HepG2 (cell line): ENCODE data around the gene SMAD7. TPM values are rescaled to one million over a fixed set of nuclear protein-coding genes. Genes with fewer than 3 reads are reported as not detected.
A peak's percentile ranks its signal among the peaks of the same experiment; 100 is the strongest.

Experiments used
- ATAC-seq: fragments of 200-7000 bp; cut with Tn5 transposase; 3 replicates; pipeline ENCODE4 v1.9.1; 2020; ENCODE audit warnings: mild to moderate bottlenecking, moderate library complexity
- BruUV-seq: library from RNA; stranded (reverse); fragments of 400-500 nt; replicated peaks from 2 replicates; lab custom pipeline; 2021; lab: Mats Ljungman, UMichigan
- CTCF ChIA-PET: fragments of 300-600 bp; formaldehyde crosslinking; extraction: SDS; loops from one replicate; lab custom pipeline; 2021; ENCODE audit warnings: low total read pairs, inconsistent platforms, low intra/inter-chr PET ratio; lab: Yijun Ruan, JAX
- POLR2A ChIA-PET: fragments of 350-600 bp; sonication (Branson Sonifier 250); formaldehyde crosslinking; loops from one replicate; lab custom pipeline; 2020; ENCODE audit warnings: antibody characterized with exemption, inconsistent platforms; lab: Yijun Ruan, JAX
- DNase-seq: peaks from one replicate; pipeline ENCODE4 v3.0.0-alpha.2; 2015; ENCODE audit warnings: low spot score
- FAIRE-seq: peaks from 3 replicates; lab custom pipeline; 2011; peaks lifted over from hg19 to GRCh38; lab: Jason Lieb, UNC
- H2AFZ ChIP-seq: one replicate; pipeline ENCODE4 v1.6.1; 2011; ENCODE audit warnings: low read length, inconsistent platforms
- H3K27ac ChIP-seq: fragments of 300-600 bp; 3 replicates; pipeline ENCODE4 v1.8.0; 2011; ENCODE audit warnings: mixed run types, mild to moderate bottlenecking, mixed read lengths, low read length, inconsistent platforms; ENCODE audit not compliant: insufficient read depth; ENCODE audit errors: extremely low read length
- H3K27me3 ChIP-seq, 2 experiments: fragments of 200-600 bp in 1 of 2; 2 replicates in 1 of 2; 3 replicates in 1 of 2; pipeline versions ENCODE4 v1.6.0 to v1.8.0; 2011; ENCODE audit warnings: low read length in 2 of 2, mild to moderate bottlenecking in 2 of 2, moderate library complexity in 2 of 2, inconsistent platforms in 1 of 2; ENCODE audit not compliant: insufficient read depth in 2 of 2, control insufficient read depth in 1 of 2
- H3K36me3 ChIP-seq, 2 experiments: fragments of 200-600 bp in 1 of 2; replicated peaks in 1 of 2; 2 replicates in 1 of 2; 3 replicates in 1 of 2; pipeline versions ENCODE4 v1.5.1 to v1.8.0; 2011; ENCODE audit warnings: low read length in 2 of 2, inconsistent platforms in 1 of 2; ENCODE audit not compliant: insufficient read depth in 2 of 2, control insufficient read depth in 1 of 2
- H3K4me1 ChIP-seq: 2 replicates; pipeline ENCODE4 v1.5.1; 2012; ENCODE audit warnings: low read length, inconsistent platforms; ENCODE audit not compliant: insufficient read depth
- H3K4me2 ChIP-seq: 2 replicates; pipeline ENCODE4 v1.6.0; 2011; ENCODE audit warnings: low read depth, low read length, inconsistent platforms
- H3K4me3 ChIP-seq, 3 experiments: fragments of 200-600 bp in 1 of 3; sonication (generic), shearing (Covaris generic) in 1 of 3; replicated peaks in 1 of 3; 2 replicates each; pipeline ENCODE4 v1.5.1; 2011 to 2016; ENCODE audit warnings: low read length in 3 of 3, inconsistent platforms in 2 of 3, low read depth in 2 of 3, mild to moderate bottlenecking in 2 of 3, control low read depth in 1 of 3, mixed read lengths in 1 of 3; ENCODE audit not compliant: insufficient read depth in 1 of 3
- H3K79me2 ChIP-seq: one replicate; pipeline ENCODE4 v1.6.1; 2011; ENCODE audit warnings: low read length, inconsistent platforms; ENCODE audit not compliant: insufficient read depth
- H3K9ac ChIP-seq: 2 replicates; pipeline ENCODE4 v1.6.0; 2011; ENCODE audit warnings: mild to moderate bottlenecking, low read depth, low read length, inconsistent platforms; ENCODE audit not compliant: insufficient read depth
- H3K9me3 ChIP-seq: 2 replicates; pipeline ENCODE4 v1.5.1; 2012; ENCODE audit warnings: mild to moderate bottlenecking, low read length
- H4K20me1 ChIP-seq: 2 replicates; pipeline ENCODE4 v1.6.0; 2011; ENCODE audit warnings: inconsistent platforms, mild to moderate bottlenecking, low read length, moderate library complexity; ENCODE audit not compliant: insufficient read depth
- ATM ChIP-seq: fragments of 450-650 bp; IDR thresholded peaks from 2 replicates; pipeline ENCODE4 v1.7.1; 2017; ENCODE audit warnings: mild to moderate bottlenecking, borderline replicate concordance
- CEBPG ChIP-seq: IDR thresholded peaks from 2 replicates; pipeline ENCODE4 v1.6.1; 2016
- WGBS: methylation state at CpG from one replicate; pipeline ENCODE4 v1.1.6; 2017; ENCODE audit warnings: low lambda C conversion rate; 5-methylcytosine and 5-hydroxymethylcytosine counted together
- in situ Hi-C: cut with HindIII; loops from 2 replicates; pipeline ENCODE4 v1.10.0; 2017; ENCODE audit warnings: low pct_unique_long_range_greater_than_20kb; ENCODE audit not compliant: extremely low pct_ligation_motif_present
- intact Hi-C: fragments of 100-400 bp; cut with micrococcal nuclease; formaldehyde crosslinking; loops from one replicate; pipeline ENCODE4 v1.10.0; 2022; ENCODE audit not compliant: unreplicated experiment
- polyA plus RNA-seq, 8 experiments: library from polyadenylated mRNA; depleted of rRNA in 3 of 8; stranded (reverse) in 7 of 8; unstranded in 1 of 8; fragments of >200 nt; fragmentation: Illumina TruSeq in 4 of 8; extraction: Trizol in 4 of 8; gene quantifications; 2 replicates each; pipeline versions ENCODE4 v1.2.1 to v1.2.3, GENCODE V29; 2011 to 2016; ENCODE audit warnings: low read depth in 4 of 8, missing spikeins in 1 of 8, mixed read lengths in 1 of 8; ENCODE audit not compliant: insufficient read depth in 1 of 8
- total RNA-seq, 5 experiments: library from RNA; depleted of rRNA; stranded (reverse); fragments of >200 nt; fragmentation: Illumina TruSeq; extraction: Trizol; gene quantifications; 2 replicates each; pipeline ENCODE4 v1.2.3, GENCODE V29; 2016; ENCODE audit warnings: low read depth in 1 of 5
- TF ChIP-seq, protein P1 (sequence below): sonication (generic); formaldehyde crosslinking; IDR thresholded peaks from 2 replicates; pipeline ENCODE4 v1.5.0; 2020; ENCODE audit warnings: mild to moderate bottlenecking, missing genetic modification reagents
- TF ChIP-seq, protein P2 (sequence below), 2 experiments: fragments of 450-650 bp in 1 of 2; sonication (generic) in 1 of 2; formaldehyde crosslinking; IDR thresholded peaks; 2 replicates each; pipeline versions ENCODE4 v1.5.0 to v1.8.0; 2020 to 2022; ENCODE audit warnings: mild to moderate bottlenecking in 1 of 2, missing genetic modification reagents in 1 of 2

The SMAD7 gene
- total and polyA plus RNA-seq, 2 of the 13 experiments (the other 11 are each of a cell fraction or from before 2014, with no cell fraction given), result 17.4 to 24.7 TPM

DNA sequence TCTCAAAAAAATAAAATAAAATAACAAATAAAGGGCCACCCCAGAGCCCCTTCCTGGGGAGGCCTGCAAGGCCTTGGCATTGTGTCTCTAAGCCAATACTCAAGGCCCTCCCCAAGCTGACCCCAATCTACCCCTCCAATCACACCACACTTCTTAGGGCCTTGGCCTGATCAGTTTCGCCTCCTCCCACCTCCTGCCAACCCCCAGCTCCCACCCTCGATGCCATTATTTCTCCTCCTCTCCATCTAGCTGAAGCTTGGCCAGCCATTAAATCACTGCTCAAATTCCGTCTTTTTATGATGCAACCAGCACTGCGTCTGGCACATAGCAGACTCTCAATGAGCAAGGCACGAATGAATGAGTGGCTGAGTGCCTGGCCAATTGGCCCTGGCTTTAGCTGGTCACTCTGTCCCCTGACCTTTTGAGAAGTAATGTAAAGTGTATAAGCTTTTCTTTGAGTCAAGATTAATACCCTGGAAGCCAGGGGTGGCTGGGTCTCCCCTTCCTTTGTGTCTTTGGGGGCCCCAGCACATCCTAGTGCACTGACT is 55.9 kb downstream of the SMAD7 start:
- BruUV-seq, result no TSS peak
- H3K79me2 ChIP-seq, result no peaks in the 10 kb centered on the region
- H3K4me3 ChIP-seq, result no peak overlapping the region
- in situ Hi-C loops (loop anchor here (5.0 to 10.0 kb wide), 3 partner anchors 52 to 350 kb away; no protein-coding TSS in a partner anchor), intact Hi-C loops (loop anchor here (5.0 to 10.0 kb wide), 2 partner anchors 218 to 280 kb away; no protein-coding TSS in a partner anchor)
- no peaks in the 10 kb centered on the region for H4K20me1 ChIP-seq
- ChIA-PET CTCF (no interaction called here), POLR2A (interaction anchor here (1.1 to 4.2 kb wide), 3 partner anchors 8 to 122 kb away, joined by 3 to 36 read pairs (median 6); no protein-coding TSS in a partner anchor)
- no peak for FAIRE-seq
- no peaks in the 10 kb centered on the region for H3K36me3 ChIP-seq
- no peak overlapping the region for H3K27ac ChIP-seq
- H3K27me3 ChIP-seq, result no peaks in the 10 kb centered on the region; a peak in 1 of 5 replicates
- no peaks in the 10 kb centered on the region for H3K9me3 ChIP-seq
- no peak overlapping the region for H3K9ac ChIP-seq
- no peak for ATAC-seq
- no peak for DNase-seq
- 91% methylated on average over 5 of the region's 5 CpGs for WGBS
- no peak overlapping the region for H3K4me2 ChIP-seq
- no peak overlapping the region for H2AFZ ChIP-seq
- TF ChIP-seq, protein P1, sequence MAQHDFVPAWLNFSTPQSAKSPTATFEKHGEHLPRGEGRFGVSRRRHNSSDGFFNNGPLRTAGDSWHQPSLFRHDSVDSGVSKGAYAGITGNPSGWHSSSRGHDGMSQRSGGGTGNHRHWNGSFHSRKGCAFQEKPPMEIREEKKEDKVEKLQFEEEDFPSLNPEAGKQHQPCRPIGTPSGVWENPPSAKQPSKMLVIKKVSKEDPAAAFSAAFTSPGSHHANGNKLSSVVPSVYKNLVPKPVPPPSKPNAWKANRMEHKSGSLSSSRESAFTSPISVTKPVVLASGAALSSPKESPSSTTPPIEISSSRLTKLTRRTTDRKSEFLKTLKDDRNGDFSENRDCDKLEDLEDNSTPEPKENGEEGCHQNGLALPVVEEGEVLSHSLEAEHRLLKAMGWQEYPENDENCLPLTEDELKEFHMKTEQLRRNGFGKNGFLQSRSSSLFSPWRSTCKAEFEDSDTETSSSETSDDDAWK, result no peak
- TF ChIP-seq, protein P2, sequence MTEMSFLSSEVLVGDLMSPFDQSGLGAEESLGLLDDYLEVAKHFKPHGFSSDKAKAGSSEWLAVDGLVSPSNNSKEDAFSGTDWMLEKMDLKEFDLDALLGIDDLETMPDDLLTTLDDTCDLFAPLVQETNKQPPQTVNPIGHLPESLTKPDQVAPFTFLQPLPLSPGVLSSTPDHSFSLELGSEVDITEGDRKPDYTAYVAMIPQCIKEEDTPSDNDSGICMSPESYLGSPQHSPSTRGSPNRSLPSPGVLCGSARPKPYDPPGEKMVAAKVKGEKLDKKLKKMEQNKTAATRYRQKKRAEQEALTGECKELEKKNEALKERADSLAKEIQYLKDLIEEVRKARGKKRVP (CRISPR knock-in tag; IDR thresholded peaks at IDR 0.05), result peak in 1 of 2 experiments; percentile 32; a peak in 1 of 4 replicates
- no peak for TF ChIP-seq ATM
- TF ChIP-seq CEBPG, result peak; percentile 47; the same call in 1 of the 2 replicates
- peaks cover 76% of the 10 kb centered on the region for H3K4me1 ChIP-seq
